LNCaP clone FGC (cell line): ENCODE measurements around the gene THAP11.

Experiments used
- DNase-seq: peaks from one replicate; pipeline ENCODE4 v3.0.0-alpha.2; 2011; ENCODE audit warnings: low read depth
- H3K4me3 ChIP-seq: 2 replicates; pipeline ENCODE4 v1.5.1; 2011; ENCODE audit warnings: mild to moderate bottlenecking, low read depth, low read length, control low read depth
- CTCF ChIP-seq: IDR thresholded peaks from 2 replicates; pipeline ENCODE4 v1.5.1; 2012; ENCODE audit warnings: mild to moderate bottlenecking; ENCODE audit not compliant: control insufficient read depth, insufficient read depth; ENCODE audit errors: extremely low read depth

THAP11 gene

DNA sequence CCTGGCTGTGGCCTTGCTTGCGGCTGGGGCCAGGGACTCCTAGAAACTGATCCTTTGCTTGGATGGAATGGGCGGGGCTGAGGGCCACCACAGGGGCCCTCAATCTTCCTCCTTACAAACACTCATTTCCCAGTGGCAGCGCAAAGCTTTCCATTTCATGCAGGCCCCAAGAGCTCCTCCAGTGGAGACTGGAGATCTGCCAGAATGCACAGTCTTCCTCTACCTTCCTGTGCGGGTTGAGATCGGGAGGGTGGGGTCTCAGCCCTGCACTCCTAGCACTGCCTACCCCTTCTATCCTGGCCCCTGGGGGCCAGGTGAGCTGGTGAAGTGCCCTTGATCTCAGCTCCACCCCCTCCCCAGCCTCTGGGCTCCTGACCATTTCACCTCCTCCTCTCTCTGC is 44.3 kb downstream of the THAP11 start:
- no peak for TF ChIP-seq CTCF
- no peak for DNase-seq
- H3K4me3 ChIP-seq = no peak overlapping the region

- H3K4me3 ChIP-seq = no peak overlapping the region
- TF ChIP-seq CTCF = no peak
- DNase-seq = no peak
Observed at GRCh38 chr16:67888331-67888730, 46.2 kb downstream of the THAP11 start.

DNA sequence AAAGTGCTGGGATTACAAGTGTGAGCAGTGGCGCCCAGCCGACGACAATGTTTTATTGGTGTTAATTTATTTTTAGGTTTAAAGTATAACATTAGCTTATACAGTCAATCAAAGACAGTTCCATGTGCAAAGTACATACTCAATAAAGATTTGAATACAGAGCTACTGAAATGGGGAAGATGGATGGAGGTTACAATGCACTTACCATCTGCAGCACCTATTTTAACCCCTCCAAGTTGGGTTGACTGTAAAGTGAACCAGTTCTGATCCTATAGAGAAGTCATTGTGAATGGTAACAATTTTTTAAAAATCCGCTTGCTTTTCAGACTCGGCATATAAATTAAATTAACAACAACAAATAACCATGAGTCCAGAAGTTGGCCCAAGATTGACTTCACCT is 50.3 kb downstream of the THAP11 start:
- TF ChIP-seq CTCF = no peak
- H3K4me3 ChIP-seq = peak overlapping the region; percentile 42
- DNase-seq = no peak

GRCh38 chr16:67892899-67893742 is 51.0 kb downstream of the THAP11 start, which contains the start of gene PSKH1:
Gene PSKH1 (plus strand): TSS chr16:67893254. CDS start chr16:67908750, 15,496 bp downstream.
- peak within 1 kb of the TSS; percentile 92 for H3K4me3 ChIP-seq
- peak; percentile 85 for DNase-seq
- no peak for TF ChIP-seq CTCF
